DMS 273 (cell line): ENCODE results near the gene PPFIA2.
"Not testable (repeated sequence)": the region's sequence is repeated elsewhere in the genome, so short reads cannot be mapped to it uniquely, and the experiment has no call there.

ENCODE experiments used
- DNase-seq: peaks from one replicate; lab custom pipeline; 2025; ENCODE audit not compliant: unreplicated experiment; lab: John Stamatoyannopoulos, UW

PPFIA2 gene

DNA sequence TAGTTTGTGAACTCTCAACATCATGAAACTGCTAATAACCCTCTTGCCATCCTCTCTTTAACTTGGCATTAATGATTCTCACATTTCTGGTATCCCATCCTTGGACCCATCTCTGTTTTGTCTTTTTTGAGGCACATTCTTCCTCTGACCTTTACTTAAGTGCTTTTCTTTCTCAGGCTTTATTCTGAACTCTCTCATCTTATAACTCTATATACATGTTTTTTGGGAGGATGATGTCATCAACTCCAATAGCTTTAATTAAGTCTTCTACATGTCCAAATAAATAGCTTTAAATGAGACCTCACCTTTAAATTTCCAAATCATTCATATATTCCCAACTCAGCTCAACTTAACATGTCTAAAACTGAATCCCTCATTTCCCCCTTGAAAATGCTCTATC lies 88.4 kb downstream of the PPFIA2 start:
- no peak for DNase-seq

- peak; percentile 12 for DNase-seq
These were observed 90.7 kb downstream of the PPFIA2 start for GRCh38 chr12:81668475-81668874.

- DNase-seq: not testable (repeated sequence)
These were observed 99.8 kb downstream of the PPFIA2 start for GRCh38 chr12:81659310-81659709.

- peak; percentile 67 for DNase-seq
These were observed 114.6 kb downstream of the PPFIA2 start for GRCh38 chr12:81644503-81644902.

GRCh38 chr12:81639196-81639595 lies 120.0 kb downstream of the PPFIA2 start:
- DNase-seq: no peak

- DNase-seq: no peak
These were observed 126.0 kb downstream of the PPFIA2 start for GRCh38 chr12:81633127-81633526.

- peak; percentile 72 for DNase-seq
These were observed 131.6 kb downstream of the PPFIA2 start for GRCh38 chr12:81627336-81628189.

DNA sequence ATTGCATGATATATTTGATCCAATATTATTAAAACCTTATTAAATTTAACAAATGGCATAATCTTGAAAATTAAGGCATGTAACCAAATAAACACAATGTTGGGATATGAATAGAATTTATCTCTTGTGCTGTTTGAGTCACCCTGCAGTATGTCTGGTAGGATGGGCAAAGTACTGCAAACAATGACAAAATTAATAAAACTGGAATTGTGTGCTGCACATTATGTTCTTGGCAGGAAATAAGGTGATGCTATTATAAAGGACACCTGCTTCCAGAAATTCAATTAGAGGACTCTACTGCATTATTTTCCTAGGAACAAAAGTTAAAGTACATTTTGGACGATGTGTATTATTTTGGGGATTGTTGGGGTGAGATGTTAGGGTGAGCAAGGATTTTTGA lies 132.7 kb downstream of the PPFIA2 start:
- DNase-seq: no peak

DNA sequence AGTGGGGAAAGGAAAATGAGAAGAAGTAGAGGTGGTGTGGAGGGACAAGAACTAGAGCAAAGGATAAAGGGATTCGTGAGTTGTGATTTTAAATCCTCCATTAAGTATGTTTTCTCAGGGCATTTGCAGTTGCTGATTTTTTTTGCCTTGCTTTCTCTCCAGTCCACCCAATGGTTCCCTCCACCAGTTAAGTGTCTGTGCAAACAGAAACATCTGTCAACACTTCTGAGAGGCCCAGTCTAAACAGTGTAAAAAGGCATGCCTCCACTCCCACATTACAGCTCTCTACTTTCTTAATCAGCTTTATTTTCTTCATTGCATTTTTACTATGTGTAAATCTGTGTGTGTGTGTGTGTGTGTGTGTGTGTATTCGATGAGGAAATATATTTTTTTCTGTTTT lies 141.2 kb downstream of the PPFIA2 start:
- peak; percentile 83 for DNase-seq

- DNase-seq: peak; percentile 33
These were observed 144.0 kb downstream of the PPFIA2 start for GRCh38 chr12:81615026-81615588.

DNA sequence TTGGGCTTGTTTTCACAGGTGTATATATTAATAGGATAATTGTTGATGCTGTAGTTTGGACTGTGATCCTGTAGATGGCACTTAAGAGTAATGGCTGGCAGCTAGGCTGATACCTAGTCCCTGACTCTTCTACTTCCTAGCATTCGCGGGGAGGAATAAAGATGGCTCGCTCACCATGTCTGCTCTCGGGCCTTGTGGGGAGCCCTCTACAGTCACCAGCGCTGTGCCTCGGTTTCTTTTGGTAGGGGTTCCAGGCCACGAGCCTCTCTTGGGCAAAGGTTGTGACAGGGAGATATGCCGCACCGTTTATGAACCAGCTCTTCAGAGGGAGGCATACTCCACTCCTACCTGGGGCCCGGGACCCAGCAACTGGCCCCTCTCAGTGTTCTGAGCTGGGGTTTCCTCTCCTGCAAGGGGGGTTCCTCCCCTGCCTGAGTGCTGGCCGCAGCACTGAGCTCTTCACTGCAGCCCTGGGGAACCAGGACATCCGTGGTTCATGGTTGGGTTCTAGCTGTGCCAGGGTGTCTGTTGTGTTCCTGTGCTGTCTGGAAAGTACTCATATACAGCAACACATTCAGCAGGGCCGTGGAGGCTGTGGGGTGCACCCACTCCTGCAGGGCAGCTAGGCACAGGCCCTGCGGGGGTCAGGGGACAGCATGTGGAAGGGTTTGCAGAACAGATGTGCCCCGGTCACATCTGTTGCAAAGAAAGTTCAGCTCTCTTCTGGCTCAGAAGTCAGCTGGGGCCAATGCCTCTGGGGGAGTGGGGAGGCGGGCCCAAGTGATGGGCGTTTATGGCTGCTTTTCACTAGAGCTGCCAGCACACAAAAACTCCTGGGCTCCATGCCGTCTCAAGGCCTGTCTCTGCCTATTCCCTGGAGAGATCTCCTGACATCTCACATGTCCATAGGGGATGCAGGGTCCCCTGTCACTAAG lies 147.9 kb downstream of the PPFIA2 start:
- peak; percentile 34 for DNase-seq

- DNase-seq: peak; percentile 85
These were observed 161.1 kb downstream of the PPFIA2 start for GRCh38 chr12:81597928-81598604.

DNA sequence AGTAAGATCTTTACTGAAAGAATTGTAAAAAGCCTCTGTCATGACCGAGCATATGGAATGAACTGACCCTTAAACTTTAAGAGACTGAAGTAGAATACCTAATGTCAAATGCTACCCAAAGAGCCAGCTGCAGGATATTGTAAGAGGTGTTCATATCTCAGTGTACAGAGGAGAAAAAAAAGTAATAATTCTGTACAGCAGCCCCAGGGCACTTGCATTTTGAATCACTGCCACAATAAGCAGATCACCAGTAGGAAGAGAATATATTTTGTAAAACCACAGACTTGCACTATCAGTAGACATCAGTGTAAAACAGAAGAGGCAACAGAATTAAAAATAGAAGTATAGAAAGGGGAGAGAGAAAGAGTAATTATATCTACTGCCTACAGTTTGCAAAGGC lies 162.6 kb downstream of the PPFIA2 start:
- peak; percentile 45 for DNase-seq

- no peak for DNase-seq
These were observed 167.9 kb downstream of the PPFIA2 start for GRCh38 chr12:81591256-81591655.

GRCh38 chr12:81590703-81591102 lies 168.4 kb downstream of the PPFIA2 start:
- not testable (repeated sequence) for DNase-seq

DNA sequence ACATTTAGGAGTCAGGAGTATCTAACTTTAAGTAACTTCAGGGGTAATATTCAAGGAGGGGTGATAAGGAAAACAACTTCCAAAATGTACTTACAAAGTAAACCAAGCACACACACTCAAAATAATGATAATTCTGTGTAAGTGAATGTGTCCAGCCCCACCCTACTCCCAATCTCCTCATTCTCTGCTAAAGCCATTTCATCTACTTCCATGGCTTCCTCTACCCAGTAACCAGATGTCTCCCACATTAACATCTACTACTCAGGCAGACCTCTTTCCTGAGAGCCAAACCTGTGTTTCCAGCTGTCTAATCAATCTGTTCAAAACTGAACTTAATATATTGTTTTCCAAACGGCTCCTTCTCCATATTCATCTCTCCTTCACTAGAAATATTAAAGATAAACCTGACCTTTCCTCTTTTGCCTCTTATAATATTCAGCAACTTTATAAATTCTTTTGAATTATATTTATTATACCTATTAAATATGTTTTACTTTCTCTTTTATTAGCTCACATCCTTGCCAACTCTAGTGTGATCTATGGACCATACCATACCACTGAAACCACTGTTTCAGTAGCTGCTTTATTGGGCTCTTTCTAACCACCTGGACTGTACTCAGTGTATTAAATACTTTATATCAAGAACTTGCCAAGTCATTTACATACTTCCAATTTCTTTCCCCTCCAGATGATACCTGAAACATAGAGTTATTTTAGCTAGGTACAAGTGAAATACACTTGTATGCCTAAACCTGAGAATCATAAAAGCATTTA lies 170.7 kb downstream of the PPFIA2 start:
- peak; percentile 83 for DNase-seq

DNA sequence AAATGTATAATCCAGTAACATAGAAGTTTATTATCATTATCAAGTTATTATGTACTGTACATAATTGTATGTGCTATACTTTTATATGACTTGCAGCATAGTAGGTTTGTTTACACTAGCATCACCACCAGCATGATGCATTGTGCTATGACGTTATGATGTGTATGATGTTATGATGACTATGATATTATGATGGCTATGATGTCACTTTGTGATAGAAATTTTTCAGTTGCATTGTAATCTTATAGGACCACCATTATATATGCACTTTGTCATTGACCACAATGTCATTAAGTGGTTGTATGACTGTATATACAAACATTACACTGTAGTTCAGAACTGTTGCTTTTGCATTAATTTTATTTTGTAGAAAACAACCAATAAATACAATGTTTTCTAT lies 173.4 kb downstream of the PPFIA2 start:
- no peak for DNase-seq

GRCh38 chr12:81573228-81573627 lies 185.9 kb downstream of the PPFIA2 start:
- DNase-seq: no peak

DNA sequence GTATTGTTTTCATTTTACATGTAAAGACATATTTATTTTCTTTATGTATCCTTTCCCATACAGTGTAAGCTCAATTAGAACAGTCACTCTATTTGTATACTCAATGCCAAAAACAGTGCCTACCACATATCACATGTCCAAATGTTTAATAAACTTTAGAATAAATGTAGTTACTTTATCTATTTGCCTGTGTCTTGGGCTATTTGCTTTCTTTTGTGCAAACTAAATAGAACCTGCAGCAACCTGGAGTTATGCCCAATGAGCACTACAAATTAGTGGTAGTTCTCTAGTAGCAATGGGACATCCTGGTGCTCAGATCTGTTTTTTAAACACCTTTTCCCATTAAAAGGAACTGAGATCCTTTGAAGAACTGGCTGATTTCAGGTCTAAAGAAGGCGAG lies 186.7 kb downstream of the PPFIA2 start:
- DNase-seq: no peak

- DNase-seq: no peak
These were observed 188.9 kb downstream of the PPFIA2 start for GRCh38 chr12:81570234-81570633.
